ENCODE data around the gene DDC.
"Not testable (repeated sequence)": the region's sequence is repeated elsewhere in the genome, so short reads cannot be mapped to it uniquely, and the experiment has no call there.

Gene DDC

GRCh38 chr7:50531401-50531911, 33.7 kb downstream of the DDC start:
- Histone ChIP-seq H3K27ac (no peak overlapping the region), H3K4me3 (no peak overlapping the region)

DNA sequence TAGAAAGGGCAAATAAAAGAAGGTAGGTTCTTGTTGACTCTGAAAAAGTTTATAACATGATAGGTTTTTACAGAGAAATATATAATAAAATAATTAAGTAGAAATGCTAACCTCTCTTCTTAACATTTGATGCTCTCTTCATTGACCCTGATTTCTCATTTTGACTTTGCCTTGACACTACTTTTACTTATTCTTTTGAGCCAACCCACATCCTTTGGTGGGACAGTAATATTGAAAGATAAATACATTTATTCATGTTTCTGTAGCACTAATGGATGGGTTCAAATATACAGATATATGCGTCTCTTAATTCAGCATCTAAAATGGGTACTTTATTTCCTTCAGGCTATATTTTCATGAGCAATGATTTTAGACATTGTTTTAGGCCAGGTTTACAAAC, 34.4 kb downstream of the DDC start:
- no peak overlapping the region for H3K27ac ChIP-seq
- no peak overlapping the region for H3K4me3 ChIP-seq

GRCh38 chr7:50529093-50529862, 35.9 kb downstream of the DDC start:
- H3K4me3 ChIP-seq = no peak overlapping the region
- no peak overlapping the region for H3K27ac ChIP-seq

GRCh38 chr7:50528266-50529092, 36.7 kb downstream of the DDC start:
- Histone ChIP-seq H3K4me3 (no peak overlapping the region), H3K27ac (no peak overlapping the region)

- H3K4me3 ChIP-seq, H3K27ac ChIP-seq: not testable (repeated sequence)
Observed at GRCh38 chr7:50519350-50519749, 45.9 kb downstream of the DDC start.

DNA sequence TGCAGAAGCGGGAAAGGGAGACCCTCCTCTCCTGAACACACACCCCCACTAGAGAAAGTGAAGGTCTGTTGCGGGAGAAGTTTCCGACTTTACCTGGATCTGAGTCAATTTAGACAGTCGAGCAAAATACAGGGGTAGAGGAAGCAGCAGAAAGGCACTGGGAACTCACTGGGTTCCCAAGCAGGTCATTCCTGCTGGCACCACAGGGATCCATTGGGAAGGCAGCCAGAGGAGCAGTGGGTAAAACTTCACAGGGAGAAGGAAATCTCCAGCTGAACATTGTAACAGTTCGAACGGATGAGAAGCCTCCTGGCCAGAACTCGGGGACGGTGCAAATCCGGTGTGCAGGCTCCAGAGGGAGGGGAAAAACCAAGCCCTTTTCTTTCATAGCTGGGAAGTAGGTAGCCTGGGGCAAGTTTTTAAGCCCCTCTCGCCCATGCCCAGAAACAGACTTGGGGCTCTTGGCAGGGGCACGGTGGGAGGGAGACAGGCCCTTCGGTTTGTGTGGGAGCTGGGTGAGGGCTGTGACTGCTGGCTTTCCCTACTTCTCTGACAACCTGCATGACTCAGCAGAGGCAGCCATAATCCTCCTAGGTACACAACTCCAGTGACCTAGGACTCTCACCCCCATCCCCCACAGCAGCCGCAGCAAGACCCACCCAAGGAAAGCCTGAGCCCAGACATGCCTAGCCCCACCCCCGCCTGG, 51.9 kb downstream of the DDC start:
- Histone ChIP-seq H3K27ac (no peak overlapping the region), H3K4me3 (no peak overlapping the region)

DNA sequence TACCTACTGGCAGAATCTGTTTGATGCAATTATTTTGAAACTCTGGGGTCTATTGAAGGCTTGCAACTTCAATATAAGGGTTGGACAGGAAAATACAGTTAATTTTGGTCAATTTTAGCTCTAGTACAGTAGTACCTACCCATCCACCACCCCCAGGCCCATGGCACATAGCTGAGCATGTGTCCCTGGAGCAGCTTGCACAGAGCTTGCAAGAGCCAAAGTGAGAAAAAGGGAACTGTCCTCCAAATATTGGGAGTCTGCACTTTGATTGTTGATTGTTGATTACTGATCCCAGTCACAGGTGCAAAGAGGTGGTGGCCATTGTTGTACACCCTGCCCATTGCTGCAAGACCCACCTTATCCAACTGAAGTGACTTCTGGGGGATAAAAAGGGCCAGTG, 52.8 kb downstream of the DDC start:
- no peak overlapping the region for H3K4me3 ChIP-seq
- no peak overlapping the region for H3K27ac ChIP-seq

GRCh38 chr7:50509459-50509858, 55.7 kb downstream of the DDC start:
- H3K27ac ChIP-seq = no peak overlapping the region

GRCh38 chr7:50508471-50508943, 56.7 kb downstream of the DDC start:
- Histone ChIP-seq H3K4me3 (no peak overlapping the region), H3K27ac (no peak overlapping the region)

More at GRCh38 chr7:50509459-50509858, 55.7 kb downstream of the DDC start:
- no peak overlapping the region for H3K4me3 ChIP-seq

DNA sequence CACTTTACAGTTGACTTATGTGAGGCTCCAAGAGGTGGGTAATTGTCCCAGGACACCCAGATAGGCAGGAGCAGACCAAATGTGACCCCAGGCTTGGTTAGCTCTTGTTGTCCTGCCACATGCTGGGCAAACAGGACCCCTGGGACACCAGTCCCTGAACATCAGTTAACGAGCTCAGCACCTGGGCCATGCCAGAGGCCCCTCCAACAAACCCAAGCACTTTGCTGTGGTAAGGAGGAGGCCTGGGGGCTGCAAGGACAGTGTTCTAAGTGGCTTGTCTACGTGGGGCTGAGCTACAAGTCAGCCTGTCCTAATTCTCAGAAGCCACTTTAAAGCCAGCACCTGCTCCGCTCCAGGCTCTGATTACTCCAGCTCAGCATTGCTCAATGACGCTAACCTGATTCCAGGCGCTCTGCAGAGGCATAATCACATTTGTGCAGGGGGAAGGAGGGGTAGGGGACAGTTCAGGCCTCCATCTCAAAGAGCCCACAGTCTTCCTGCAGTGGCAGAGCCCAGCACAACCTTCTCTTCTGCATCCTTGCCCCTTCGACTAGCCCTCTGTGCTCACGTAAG, 57.2 kb downstream of the DDC start:
- Histone ChIP-seq H3K27ac (no peak overlapping the region), H3K4me3 (no peak overlapping the region)

GRCh38 chr7:50505553-50506210, 59.5 kb downstream of the DDC start:
- Histone ChIP-seq H3K4me3 (no peak overlapping the region), H3K27ac (no peak overlapping the region)

- no peak overlapping the region for H3K27ac ChIP-seq
- H3K4me3 ChIP-seq = no peak overlapping the region
Observed at GRCh38 chr7:50504646-50505546, 60.3 kb downstream of the DDC start.

GRCh38 chr7:50502947-50503346, 62.3 kb downstream of the DDC start:
- no peak overlapping the region for H3K4me3 ChIP-seq
- peak overlapping the region in 6 of 21 experiments; percentile 4 to 40 (median 12) for H3K27ac ChIP-seq

GRCh38 chr7:50502001-50502684, 63.1 kb downstream of the DDC start:
- Histone ChIP-seq H3K4me3 (no peak overlapping the region), H3K27ac (peak overlapping the region in 5 of 21 experiments; percentile 11 to 61 (median 39))

GRCh38 chr7:50499092-50499491, 66.1 kb downstream of the DDC start:
- no peak overlapping the region for H3K27ac ChIP-seq

DNA sequence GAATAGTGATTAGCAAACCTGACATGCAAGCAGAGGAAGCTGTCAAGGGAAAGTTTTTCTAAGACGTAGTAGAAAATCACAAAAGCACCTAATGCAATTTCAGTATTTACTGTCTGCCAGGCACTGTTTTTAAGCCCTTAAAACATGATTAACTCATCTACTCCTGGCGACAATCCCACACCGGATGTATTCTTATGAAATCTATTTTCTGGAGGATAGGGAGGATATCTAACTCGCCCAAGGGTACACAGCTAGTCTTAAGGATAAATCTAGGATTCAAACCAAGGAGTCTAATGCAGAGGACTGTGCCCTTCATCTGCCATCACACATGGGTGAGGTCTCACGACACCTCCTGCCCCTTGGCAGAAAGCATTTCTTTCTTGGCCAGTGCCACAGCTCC, 67.2 kb downstream of the DDC start:
- H3K27ac ChIP-seq = no peak overlapping the region
- H3K4me3 ChIP-seq = no peak overlapping the region

More at GRCh38 chr7:50499092-50499491, 66.1 kb downstream of the DDC start:
- H3K4me3 ChIP-seq = no peak overlapping the region

DNA sequence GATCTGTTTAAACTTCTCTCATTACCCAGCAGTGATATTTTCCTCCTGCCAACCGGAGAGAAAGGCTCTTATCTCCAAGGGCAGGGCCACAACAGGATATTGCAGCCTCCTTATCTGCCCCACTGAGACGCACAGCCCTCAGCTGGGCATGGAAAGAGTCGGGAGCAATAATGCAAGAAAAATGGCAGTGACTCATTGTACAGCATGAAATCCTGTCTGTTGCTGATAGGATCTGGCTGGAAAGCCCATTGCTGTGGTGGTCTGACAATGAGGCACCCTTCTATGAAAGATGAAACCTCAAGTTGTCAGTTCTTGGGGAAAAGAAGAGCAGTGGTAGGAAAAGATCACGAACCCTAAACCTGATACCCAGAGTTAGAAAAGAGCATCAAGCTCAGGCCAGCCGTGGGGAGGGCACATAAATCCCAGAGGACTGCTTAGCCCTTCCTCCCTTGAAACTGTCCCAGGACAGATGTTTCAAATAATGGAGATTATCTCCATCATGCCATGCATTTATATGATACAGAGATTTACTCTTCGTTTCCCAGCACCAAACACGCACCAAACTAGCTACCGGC, 68.0 kb downstream of the DDC start:
- H3K4me3 ChIP-seq = no peak overlapping the region
- no peak overlapping the region for H3K27ac ChIP-seq

Measured in skin epidermis (tissue), 12 donors.